GM20000 (cell line): Measurements from ENCODE around the gene KAT7.

ENCODE experiments used
- DNase-seq: peaks from one replicate; pipeline ENCODE4 v3.0.0; 2012; ENCODE audit warnings: low spot score
- CTCF ChIP-seq: IDR thresholded peaks from 2 replicates; pipeline ENCODE4 v1.5.1; 2012; ENCODE audit warnings: mild to moderate bottlenecking, control low read depth; ENCODE audit errors: extremely low read depth, missing control alignments

Gene KAT7

GRCh38 chr17:49882434-49882833 lies 94.0 kb downstream of the KAT7 start:
- no peak for DNase-seq

More at GRCh38 chr17:49882434-49882833, 94.0 kb downstream of the KAT7 start:
- no peak for TF ChIP-seq CTCF
